Measurements from ENCODE around the gene MS4A6A. TPM values are rescaled to one million over a fixed set of nuclear protein-coding genes. Genes with fewer than 3 reads are reported as not detected.
"Not testable (repeated sequence)": the region's sequence is repeated elsewhere in the genome, so short reads cannot be mapped to it uniquely, and the experiment has no call there.

The MS4A6A gene
- total RNA-seq, 1 experiment from 2014 or later = 0.52 TPM

- no peaks in the 10 kb centered on the region for H3K9me2 ChIP-seq (ENCODE audit: insufficient read depth)
- no peaks in the 10 kb centered on the region for H3K9me3 ChIP-seq (ENCODE audit: control insufficient read depth in 1 of 2, insufficient read depth in 1 of 2, low read depth in 1 of 2, low read length in 2 of 2)
- ChIA-PET RAD21 (ENCODE audit: low non-redundant PET in 1 of 2, low total read pairs in 2 of 2, uncharacterized antibody in 2 of 2, unreplicated experiment in 2 of 2) (no interaction called here), CTCF (no interaction called here), POLR2A (no interaction called here)
- intact Hi-C loops (cut with micrococcal nuclease) = no loop called here
- BruUV-seq (replicated peaks) = no TSS peak
- TF ChIP-seq, protein P1, sequence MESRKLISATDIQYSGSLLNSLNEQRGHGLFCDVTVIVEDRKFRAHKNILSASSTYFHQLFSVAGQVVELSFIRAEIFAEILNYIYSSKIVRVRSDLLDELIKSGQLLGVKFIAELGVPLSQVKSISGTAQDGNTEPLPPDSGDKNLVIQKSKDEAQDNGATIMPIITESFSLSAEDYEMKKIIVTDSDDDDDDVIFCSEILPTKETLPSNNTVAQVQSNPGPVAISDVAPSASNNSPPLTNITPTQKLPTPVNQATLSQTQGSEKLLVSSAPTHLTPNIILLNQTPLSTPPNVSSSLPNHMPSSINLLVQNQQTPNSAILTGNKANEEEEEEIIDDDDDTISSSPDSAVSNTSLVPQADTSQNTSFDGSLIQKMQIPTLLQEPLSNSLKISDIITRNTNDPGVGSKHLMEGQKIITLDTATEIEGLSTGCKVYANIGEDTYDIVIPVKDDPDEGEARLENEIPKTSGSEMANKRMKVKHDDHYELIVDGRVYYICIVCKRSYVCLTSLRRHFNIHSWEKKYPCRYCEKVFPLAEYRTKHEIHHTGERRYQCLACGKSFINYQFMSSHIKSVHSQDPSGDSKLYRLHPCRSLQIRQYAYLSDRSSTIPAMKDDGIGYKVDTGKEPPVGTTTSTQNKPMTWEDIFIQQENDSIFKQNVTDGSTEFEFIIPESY (IDR thresholded peaks at IDR 0.05; ENCODE audit: extremely low read depth, insufficient replicate concordance, low read length) = no peak
- no peak for TF ChIP-seq RAD21 (IDR thresholded peaks at IDR 0.05; ENCODE audit: low read depth)
- no peaks in the 10 kb centered on the region for H3K4me1 ChIP-seq (ENCODE audit: control insufficient read depth in 1 of 2, insufficient read depth in 2 of 2, low read length in 2 of 2)
- no peak overlapping the region for H3K9ac ChIP-seq (ENCODE audit: low read length)
- H3K27ac ChIP-seq (ENCODE audit: low read depth, low read length) = no peak overlapping the region
- H3K79me2 ChIP-seq (ENCODE audit: insufficient read depth, low read length) = no peaks in the 10 kb centered on the region
- no peaks in the 10 kb centered on the region for H3K36me3 ChIP-seq (ENCODE audit: control insufficient read depth in 1 of 2, insufficient read depth in 2 of 2, low read length in 2 of 2)
- ATAC-seq (no peak), DNase-seq (ENCODE audit: low read depth, low spot score) (no peak)
- H3K4me3 ChIP-seq (replicated peaks in 1 of 2; ENCODE audit: low read depth in 1 of 2, low read length in 2 of 2) = no peak overlapping the region
- no peaks in the 10 kb centered on the region for H4K20me1 ChIP-seq (ENCODE audit: insufficient read depth)
- H3K27me3 ChIP-seq (ENCODE audit: insufficient read depth, low read length) = no peaks in the 10 kb centered on the region
- H2AFZ ChIP-seq (ENCODE audit: low read depth, low read length, poor library complexity, severe bottlenecking) = no peak overlapping the region
- no peak overlapping the region for H3K4me2 ChIP-seq (ENCODE audit: low read length)
These were observed 27.0 kb downstream of the MS4A6A start for GRCh38 chr11:60155931-60156330.

- DNase-seq (ENCODE audit: low read depth, low spot score); H3K36me3 ChIP-seq (ENCODE audit: control insufficient read depth in 1 of 2, insufficient read depth in 2 of 2, low read length in 2 of 2); RAD21 ChIA-PET (ENCODE audit: low non-redundant PET in 1 of 2, low total read pairs in 2 of 2, uncharacterized antibody in 2 of 2, unreplicated experiment in 2 of 2); H4K20me1 ChIP-seq (ENCODE audit: insufficient read depth); H3K79me2 ChIP-seq (ENCODE audit: insufficient read depth, low read length); H3K4me1 ChIP-seq (ENCODE audit: control insufficient read depth in 1 of 2, insufficient read depth in 2 of 2, low read length in 2 of 2); CTCF ChIA-PET; H3K9ac ChIP-seq (ENCODE audit: low read length); ATAC-seq; H3K9me2 ChIP-seq (ENCODE audit: insufficient read depth); intact Hi-C loops (cut with micrococcal nuclease); H3K27ac ChIP-seq (ENCODE audit: low read depth, low read length); H3K4me2 ChIP-seq (ENCODE audit: low read length); H3K9me3 ChIP-seq (ENCODE audit: control insufficient read depth in 1 of 2, insufficient read depth in 1 of 2, low read depth in 1 of 2, low read length in 2 of 2); H3K27me3 ChIP-seq (ENCODE audit: insufficient read depth, low read length); H3K4me3 ChIP-seq (replicated peaks in 1 of 2; ENCODE audit: low read depth in 1 of 2, low read length in 2 of 2); H2AFZ ChIP-seq (ENCODE audit: low read depth, low read length, poor library complexity, severe bottlenecking); POLR2A ChIA-PET; BruUV-seq (replicated peaks): not testable (repeated sequence)
These were observed 30.2 kb downstream of the MS4A6A start for GRCh38 chr11:60152727-60153126.

Data from HCT116 (cell line).